GM13977 (cell line): ENCODE measurements around the gene MEAK7.

Source experiments
- DNase-seq: peaks from one replicate; pipeline ENCODE4 v3.0.0; 2012; ENCODE audit warnings: low spot score
- CTCF ChIP-seq: IDR thresholded peaks from 2 replicates; pipeline ENCODE4 v1.5.1; 2012; ENCODE audit warnings: mild to moderate bottlenecking, control low read depth; ENCODE audit not compliant: insufficient read depth; ENCODE audit errors: extremely low read depth, missing control alignments
- in situ Hi-C: fragments of 300-500 bp; cut with MboI; formaldehyde crosslinking; loops from one replicate; pipeline ENCODE4 v1.12.0; 2022; ENCODE audit warnings: low sequenced_read_pairs, low pct_unique_long_range_greater_than_20kb, mixed read lengths, inconsistent platforms; ENCODE audit not compliant: unreplicated experiment

The MEAK7 gene

GRCh38 chr16:84534815-84535214 lies 30.4 kb upstream of the MEAK7 start:
- in situ Hi-C loops, result no loop called here
- DNase-seq, result no peak
- TF ChIP-seq CTCF, result no peak

DNA sequence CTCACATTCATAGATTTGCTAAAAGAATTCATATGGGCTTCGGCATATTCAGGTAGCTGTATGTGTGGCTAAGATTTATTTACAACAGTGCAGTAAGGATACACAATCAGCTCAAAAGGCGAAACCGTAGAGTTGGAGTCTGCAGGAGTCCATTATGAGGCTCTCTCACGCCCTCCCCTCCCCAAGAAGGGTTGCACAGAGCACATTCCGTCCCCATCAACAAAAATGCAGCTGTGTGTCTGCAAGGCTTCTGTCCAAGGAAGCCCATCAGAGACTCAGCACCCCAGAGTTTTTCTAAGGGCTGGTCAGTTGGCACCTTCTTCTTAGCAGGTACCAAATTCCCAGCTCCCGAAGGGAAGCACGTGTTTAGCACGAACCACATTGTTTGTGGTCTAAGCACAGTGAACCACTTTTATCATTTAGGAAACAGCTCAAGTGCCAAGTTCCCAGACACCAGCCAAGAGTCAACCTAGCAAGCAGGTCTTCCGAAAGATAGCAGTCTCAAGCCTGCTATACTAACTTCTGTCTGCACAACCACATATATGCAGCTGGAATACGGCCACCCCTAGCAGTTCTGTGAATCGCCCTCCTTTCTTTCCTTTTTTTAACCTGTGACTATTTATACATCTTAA lies 28.5 kb upstream of the MEAK7 start:
- DNase-seq, result no peak
- no peak for TF ChIP-seq CTCF
- in situ Hi-C loops, result no loop called here

DNA sequence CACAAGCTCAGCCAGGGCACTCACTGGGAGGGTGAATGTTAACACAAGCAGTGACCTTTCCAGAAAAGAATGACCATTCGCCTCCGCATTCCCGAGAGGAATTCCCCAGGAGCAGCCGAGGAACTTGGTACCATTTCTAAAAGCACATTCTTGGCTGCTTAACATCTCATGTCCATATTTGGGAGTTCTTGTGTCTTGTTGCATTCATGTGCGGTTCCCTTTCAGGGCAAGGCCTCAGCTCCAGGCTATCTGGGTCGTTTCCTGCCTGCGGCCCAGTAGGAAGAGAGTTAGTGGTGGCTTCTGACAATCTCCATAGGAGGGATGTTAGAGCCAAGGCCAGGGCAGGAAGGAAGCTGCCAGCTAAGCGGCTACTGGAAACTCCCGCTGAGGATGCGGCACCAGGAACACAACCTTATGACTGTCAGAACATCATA lies 27.8 kb upstream of the MEAK7 start:
- in situ Hi-C loops, result no loop called here
- TF ChIP-seq CTCF, result no peak
- no peak for DNase-seq

DNA sequence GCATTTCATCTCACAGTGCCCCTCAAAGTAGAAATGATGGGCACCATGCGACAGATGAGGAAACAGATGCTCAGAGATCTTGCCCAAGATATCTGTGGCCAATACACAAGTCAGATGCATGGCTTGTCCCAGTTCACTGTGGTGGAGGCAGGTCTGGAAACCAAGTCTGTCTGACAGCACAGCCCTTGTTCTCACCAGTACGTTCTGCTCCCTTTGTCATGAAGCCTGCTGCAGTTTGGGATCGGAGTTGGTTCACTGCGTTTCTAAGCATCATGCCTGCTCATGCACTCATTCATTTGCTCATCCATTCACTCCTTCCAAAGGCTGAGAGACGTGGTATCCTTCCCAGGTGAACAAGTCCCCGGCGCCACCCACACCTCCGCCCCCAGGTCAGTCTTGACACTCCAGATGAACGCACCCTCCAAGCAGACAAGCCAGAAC lies 27.2 kb upstream of the MEAK7 start:
- DNase-seq, result no peak
- in situ Hi-C loops, result no loop called here
- TF ChIP-seq CTCF, result no peak

DNA sequence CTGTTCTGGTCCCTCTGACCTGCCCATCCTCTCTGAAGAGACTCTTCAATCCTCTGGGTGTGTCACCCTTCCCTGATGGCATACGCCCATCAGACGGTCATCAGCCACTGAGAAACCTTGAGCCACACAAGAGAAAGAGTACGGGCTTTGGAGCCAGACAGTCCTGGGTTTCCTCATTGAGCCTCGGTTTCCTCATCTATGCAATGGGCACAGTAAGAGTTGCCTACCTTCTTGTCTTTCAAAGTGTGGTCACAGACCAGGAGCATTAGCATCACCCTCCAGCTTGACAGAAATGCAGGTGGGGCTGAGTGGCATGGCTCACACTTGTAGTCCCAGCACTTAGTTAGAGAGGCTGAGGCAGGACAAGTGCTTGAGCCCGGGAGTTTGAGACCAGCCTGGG lies 26.1 kb upstream of the MEAK7 start:
- in situ Hi-C loops, result no loop called here
- no peak for TF ChIP-seq CTCF
- DNase-seq, result no peak

GRCh38 chr16:84529607-84530006 lies 25.1 kb upstream of the MEAK7 start:
- DNase-seq, result no peak
- in situ Hi-C loops, result no loop called here
- no peak for TF ChIP-seq CTCF

GRCh38 chr16:84528322-84528721 lies 23.9 kb upstream of the MEAK7 start:
- in situ Hi-C loops, result no loop called here
- no peak for DNase-seq
- TF ChIP-seq CTCF, result no peak
